HuH-7 (cell line): ENCODE data around the gene TAS2R31.
"Not testable (repeated sequence)": the region's sequence is repeated elsewhere in the genome, so short reads cannot be mapped to it uniquely, and the experiment has no call there.

ENCODE experiments used
- DNase-seq: peaks from one replicate; pipeline ENCODE4 v3.0.0; 2011; ENCODE audit warnings: low spot score

The TAS2R31 gene, protein sequence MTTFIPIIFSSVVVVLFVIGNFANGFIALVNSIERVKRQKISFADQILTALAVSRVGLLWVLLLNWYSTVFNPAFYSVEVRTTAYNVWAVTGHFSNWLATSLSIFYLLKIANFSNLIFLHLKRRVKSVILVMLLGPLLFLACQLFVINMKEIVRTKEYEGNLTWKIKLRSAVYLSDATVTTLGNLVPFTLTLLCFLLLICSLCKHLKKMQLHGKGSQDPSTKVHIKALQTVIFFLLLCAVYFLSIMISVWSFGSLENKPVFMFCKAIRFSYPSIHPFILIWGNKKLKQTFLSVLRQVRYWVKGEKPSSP

DNA sequence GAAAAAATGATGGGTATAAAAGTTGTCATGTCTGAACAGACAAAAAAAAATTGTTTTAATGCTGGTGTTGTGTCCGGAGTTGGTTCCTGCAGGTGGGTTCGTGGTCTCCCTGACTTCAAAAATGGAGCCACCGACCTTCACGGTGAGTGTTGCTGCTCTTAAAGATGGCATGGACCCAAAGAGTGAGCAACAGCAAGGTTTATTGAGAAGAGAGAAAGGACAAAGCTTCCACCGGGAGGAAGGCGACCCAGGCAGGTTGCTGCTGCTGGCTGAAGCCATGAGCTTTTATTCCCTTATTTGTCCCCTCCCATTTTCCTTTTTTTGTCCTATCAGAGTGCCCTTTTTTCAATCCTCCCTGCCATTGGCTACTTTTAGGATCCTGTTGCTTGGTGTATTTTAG, at the start of gene TAS2R31:
TAS2R31 (minus strand) TSS at position 101 of the 400 bp plus-strand sequence; CDS start at position 29, 72 bp downstream.
- DNase-seq = no peak

DNA sequence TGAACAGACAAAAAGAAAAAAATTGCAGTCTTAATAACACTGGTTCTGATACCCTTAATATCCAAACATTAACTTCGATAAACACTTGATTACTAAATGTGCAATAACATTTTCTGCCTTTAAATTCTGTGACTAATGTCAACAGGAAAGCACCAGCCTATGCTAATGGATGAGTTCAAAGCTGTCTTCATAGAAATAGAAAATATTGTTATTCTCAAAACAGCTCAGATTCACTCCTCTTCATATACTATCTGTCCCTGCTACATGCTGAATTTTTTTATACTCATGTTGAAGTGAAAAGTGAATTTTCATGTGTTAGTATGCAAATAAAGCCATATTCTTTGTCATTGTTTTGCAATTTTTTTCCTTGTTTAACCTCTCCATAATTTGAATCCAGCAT, 47.0 kb upstream of the TAS2R31 start:
- DNase-seq = no peak

DNA sequence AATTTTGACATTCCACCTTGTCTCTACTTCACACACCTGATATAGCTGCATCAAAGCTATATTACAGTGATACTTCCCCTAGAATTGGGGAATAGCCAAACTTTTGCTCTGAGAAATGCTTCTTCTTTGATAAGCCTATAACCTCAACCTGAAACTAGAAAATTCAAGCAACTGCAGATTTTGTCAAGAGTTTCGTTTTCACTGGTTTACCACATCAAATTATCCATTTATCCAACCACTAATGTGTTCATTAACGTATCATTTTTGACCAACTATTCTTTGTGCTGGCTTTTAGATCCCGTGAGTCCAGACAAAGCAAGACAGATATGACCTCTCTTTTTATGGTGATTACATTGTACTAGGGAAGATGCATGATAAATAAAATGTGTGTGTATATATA, 44.4 kb upstream of the TAS2R31 start:
- no peak for DNase-seq

DNA sequence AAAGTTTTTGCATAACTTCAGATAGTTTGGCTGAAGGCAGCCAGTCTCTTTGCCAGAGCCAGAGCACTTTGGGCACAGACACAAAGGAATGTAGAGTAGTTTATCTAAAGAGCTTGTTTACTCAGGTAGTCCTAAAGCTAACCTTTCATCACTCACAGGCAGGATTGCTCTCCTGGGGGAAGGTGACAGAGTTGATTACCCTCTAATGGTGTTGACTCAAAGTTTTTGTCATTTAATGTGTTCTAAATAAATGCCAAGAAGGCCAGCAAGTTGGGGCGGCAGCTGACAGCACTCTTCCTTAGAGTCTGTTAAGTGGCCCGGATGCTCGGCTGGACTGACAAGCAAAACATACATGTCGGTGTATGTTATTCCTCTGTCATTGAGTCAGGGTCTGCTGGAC, 40.2 kb upstream of the TAS2R31 start:
- no peak for DNase-seq

DNA sequence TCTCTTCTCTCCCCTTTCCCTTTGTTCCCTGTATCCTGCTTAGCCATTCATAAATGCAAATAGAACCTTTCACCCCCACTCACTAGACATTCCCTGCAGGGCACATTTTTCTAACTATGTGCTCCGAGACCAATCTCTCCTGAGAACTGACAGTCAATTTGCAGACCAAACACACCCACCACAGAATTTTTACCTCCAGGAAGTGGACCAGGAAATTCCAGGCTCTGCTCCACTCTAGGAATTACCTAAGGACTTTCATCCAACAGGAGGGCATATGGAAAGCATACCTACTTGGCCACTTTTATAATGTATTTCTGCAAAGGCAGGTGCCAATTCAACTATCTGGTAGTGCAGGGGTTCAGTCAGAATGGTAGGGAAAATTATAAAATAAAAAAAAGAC, 39.8 kb upstream of the TAS2R31 start:
- no peak for DNase-seq

DNA sequence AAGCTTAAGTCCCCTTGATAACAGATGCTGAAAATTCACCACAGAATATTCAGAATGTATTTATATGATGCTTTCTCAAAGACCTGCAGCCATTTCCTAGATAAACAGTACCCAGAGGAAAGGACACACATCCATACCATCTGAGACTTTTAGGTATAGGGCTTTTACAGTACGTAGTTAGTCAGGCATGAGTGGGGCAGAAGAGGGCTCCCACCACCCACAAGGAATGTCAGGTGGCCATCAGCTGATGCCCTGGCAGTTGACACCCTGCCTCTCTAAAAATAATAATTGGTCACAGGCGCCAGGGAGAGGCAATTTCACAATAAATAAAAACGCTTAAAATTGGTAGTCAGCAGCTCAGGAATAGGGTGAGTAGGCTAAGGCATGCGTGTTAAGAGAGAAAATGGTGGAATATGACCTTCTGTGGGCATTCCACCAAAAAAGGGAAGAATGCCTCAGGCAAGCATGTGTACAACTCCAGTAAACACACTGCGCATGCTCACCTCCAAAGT, 38.7 kb upstream of the TAS2R31 start:
- DNase-seq = no peak

DNA sequence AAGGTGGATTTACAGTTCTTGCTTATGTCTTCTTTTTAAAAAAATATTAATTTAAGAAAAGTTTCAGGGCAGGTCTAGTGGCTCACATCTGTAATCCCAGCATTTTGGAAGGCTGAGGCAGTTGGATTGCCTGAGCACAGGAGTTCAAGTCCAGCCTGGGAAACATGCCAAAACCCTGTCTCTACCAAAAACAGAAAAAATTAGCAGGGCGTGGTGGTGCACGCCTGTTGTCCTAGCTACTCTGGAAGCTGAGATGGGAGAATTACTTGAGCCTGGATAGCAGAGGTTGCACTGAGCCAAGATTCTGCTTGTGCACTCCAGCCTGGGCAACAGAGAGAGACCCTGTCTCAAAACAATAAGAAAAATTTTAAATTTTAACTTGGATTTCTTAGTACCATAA, 36.3 kb upstream of the TAS2R31 start:
- no peak for DNase-seq

DNA sequence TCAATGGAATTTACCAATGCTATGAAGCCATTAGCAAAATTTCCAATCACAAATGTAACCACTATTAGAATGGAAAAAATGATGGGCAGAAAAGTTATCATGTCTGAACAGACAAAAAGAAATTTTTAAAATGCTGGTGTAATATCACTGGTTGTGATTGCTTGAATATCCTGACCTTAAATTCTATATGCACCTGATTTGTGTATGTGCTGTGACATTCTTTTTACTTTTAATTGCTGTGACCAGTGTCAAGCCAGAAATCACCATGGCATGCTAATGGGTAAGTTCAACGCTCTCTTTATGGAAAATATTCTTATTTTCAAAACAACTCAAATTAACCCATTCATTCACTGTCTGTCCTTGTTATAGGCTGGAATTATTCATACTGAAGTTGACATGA, 31.0 kb upstream of the TAS2R31 start, which contains the start of gene TAS2R46:
TAS2R46 (minus strand) TSS at position 101 of the 400 bp plus-strand sequence; CDS start at position 101, 0 bp downstream.
- not testable (repeated sequence) for DNase-seq

DNA sequence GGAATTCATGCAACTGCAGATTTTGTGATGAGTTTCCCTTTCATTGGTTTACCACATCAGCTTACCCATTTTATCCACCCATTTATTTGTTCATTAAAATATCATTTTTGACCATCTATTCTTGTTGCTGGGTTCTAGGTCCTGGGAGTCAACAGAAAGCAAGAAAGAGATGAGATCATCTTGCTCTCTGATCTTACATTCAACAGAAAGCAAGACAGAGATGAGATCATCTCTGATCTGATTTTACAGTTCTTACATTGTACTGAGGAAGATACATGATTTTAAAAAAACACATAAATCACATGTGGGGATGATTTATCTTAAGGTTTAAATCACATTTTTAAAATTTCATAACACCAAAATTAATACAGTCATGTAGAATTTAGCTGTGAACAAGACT, 28.6 kb upstream of the TAS2R31 start:
- DNase-seq = no peak

DNA sequence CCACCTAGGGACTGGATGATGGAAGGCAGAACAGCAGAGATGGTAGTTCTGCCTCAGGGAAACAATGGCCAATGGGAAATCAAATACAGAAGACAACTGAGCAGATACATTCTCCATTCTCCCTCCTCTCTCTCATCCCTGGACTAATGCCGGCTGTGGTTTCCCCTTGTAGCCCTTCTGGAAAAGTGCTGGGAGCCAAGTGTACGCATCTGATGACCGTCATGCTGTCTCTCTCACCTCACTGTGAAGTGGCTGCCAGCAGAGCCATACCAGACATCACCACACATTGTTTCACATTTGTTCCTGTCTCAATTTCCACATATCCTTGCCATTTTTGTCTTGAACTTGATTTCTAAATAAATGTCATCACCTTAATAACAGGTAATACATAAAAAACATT, 27.8 kb upstream of the TAS2R31 start:
- no peak for DNase-seq

DNA sequence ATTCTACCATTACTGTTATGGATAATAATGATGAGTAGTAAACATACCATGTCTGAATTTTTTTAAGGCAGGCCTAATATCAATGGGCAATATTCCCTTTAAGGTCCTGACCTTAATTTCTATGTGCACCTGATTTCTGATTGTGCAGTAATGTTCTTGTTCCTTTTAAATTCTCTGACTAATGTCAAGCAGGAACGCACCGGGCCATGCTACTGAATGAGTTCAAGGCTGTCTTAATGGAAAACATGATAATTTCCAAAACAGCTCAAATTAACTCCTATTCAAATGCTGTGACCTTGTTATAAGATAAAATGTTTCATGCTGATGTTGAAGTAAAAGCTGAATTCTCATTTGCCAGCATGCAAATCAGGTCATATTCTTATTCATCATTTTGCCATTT, 24.1 kb upstream of the TAS2R31 start:
- no peak for DNase-seq

DNA sequence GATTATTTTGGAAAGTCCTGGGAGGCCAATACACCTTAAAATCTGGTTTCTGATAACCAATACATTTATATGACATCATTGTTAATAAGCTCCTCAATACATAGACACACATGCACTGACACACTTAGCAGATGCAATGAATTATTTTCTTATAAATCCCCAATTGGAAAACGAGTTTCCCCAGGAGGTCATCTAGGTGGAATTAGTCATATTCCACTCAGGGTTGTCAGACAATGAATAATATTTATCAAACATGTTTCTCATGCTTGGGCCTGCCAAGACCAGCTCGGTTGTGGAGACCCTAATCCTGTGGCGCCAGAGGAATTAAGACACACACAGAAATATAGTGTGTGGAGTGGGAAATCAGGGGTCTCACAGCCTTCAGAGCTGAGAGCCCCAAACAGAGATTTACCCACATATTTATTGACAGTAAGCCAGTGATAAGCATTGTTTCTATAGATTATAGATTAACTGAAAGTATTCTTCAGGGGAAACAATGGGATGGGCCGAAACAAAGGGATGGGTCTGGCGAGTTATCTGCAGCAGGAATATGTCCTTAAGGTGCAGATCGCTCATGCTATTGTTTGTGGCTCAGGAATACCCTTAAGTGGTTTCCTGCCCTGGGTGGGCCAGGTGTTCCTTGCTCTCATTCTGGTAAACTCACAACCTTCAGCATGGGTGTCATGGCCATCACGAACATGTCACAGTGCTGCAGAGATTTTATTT, 18.8 kb upstream of the TAS2R31 start:
- not testable (repeated sequence) for DNase-seq

DNA sequence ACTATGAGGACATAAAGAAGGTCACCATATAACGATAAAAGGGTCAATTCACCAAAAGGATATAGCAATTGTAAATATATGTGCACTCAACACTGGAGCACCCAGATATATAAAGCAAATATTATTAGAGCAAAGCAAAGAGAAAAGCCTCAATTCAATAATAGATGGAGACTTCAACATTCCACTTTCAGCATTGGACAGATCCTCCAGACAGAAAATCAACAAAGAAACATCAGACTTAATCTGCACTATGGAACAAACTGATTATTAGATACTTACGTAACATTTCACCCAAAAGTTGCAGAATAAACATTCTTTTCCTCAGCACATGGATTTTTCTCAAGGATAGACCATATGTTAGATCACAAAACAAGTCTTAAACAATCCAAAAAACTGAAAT, 10.2 kb upstream of the TAS2R31 start:
- not testable (repeated sequence) for DNase-seq

DNA sequence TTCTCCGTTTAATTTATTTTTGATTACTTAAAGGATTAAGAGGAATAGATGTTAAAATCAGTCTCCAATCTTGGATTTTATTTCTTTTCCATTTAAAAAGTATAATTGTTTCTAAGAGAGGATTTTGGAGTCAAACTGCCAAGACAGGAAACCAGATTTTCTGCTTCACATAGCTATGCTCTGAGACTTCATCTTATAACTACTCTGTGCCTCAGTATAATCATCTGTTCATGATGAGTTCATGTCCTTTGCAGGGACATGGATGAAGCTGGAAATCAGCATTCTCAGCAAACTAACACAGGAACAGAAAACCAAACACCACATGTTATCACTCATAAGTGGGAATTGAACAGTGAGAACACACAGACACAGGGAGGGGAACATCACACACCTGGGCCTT, 9.0 kb upstream of the TAS2R31 start:
- DNase-seq = no peak

DNA sequence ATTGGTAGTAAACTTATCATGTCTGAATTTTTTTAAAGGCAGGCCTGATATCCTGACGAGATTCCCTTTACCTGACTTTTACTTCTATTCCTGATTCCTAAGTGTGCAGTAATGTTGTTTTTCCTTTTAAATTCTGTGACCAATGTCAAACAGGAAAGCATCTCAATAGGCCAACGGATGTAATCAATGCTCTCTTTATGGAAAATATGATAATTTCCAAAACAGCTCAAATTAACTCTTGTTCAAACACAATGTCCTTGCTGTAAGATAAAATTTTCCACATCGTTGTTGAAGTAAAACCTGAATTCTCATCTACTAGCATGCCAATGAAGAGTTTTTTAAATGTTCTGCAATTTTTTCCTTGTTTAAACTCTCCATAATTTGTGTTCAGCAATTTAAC, 8.0 kb upstream of the TAS2R31 start:
- DNase-seq = no peak

DNA sequence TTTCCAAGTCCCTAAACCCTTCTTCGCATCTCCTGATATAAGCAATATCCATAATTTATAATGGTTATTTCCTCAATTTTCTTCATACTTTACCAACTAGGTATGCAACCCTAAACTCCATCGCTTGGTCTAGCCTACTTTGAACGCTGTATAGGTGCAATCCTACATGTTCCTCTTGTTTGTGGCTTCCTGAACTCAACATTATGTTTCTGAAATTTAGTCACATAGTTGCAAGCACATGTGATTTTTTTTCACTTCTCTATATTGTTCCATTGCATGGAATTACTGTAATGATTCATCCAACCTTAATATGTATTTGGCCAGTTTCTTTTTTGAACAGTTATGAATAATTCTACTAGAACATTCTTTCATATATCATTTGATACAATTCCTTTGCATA, 2.8 kb upstream of the TAS2R31 start:
- DNase-seq = not testable (repeated sequence)

DNA sequence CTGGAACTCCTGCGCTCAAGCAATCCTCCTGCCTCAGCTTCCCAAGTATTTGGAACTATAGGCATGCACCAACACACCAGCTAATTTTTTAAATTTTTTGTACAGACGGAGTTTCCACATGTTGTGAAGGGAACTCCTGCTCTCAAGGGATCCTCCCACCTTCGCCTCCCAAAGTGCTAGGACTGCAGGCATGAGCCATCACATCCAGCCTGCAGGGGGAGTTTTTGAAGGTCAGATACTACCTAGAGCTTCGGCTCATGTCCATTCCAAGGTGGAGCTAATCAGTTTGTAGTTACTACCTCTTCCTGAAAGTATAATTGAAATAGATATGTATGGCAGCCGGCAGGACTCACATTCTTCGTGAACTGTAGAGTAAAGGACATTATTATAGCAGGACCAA, 5.1 kb downstream of the TAS2R31 start:
- no peak for DNase-seq

DNA sequence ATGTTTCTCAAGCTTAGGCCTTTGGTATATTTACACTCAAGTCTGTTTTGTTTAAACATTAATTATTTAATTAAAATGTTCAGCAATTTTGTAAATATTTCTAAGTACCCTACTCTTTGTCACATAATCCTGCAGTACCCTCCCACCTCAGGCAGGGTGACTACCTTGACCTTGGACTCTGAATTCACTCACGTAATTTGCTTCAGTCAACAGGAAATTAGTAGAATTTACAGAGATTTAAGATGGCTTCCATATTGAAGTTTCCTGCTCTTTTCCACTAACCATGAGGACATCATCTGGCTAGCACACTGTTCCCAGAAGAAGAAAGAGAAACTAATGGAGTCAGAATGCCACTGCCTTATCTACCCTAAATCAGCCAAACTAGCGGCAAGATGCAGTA, 7.8 kb downstream of the TAS2R31 start:
- no peak for DNase-seq

DNA sequence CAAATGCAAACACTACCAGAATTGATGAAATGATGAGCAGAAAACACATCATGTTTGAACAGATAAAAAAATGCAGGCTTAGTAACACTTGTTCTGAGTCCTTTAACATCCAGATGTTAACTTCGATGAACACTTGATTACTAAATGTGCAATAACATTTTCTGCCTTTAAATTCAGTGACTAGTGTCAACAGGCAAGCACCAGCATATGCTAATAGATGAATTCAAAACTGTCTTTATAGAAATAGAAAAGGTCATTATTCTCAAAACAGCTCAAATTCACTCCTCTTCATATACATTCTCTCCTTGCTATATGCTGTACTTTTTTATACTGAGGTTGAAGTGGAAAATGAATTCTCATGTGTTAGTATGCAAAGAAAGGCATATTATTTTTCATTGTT, 8.7 kb downstream of the TAS2R31 start, which contains the start of gene TAS2R19:
TAS2R19 (minus strand) TSS at position 101 of the 400 bp plus-strand sequence; CDS start at position 52, 49 bp downstream.
- DNase-seq = no peak

DNA sequence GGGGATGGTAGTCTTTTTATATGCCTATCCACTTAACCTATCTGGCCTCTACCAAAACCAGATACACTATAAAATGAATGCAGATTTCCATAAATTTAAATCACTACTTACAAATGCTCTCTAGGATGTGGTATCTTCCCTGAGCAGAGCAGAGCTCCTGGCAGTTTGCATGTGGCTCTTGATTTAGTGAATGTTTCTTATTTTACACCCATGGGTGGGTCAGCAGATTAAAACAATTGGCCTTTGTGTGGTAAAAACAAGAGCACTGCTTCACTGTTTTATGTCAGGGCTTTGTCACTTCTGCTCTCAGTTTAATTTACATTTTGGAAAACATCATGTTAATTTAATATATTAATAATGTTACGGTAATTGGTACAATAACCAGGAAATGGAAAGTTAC, 14.3 kb downstream of the TAS2R31 start:
- DNase-seq = no peak

DNA sequence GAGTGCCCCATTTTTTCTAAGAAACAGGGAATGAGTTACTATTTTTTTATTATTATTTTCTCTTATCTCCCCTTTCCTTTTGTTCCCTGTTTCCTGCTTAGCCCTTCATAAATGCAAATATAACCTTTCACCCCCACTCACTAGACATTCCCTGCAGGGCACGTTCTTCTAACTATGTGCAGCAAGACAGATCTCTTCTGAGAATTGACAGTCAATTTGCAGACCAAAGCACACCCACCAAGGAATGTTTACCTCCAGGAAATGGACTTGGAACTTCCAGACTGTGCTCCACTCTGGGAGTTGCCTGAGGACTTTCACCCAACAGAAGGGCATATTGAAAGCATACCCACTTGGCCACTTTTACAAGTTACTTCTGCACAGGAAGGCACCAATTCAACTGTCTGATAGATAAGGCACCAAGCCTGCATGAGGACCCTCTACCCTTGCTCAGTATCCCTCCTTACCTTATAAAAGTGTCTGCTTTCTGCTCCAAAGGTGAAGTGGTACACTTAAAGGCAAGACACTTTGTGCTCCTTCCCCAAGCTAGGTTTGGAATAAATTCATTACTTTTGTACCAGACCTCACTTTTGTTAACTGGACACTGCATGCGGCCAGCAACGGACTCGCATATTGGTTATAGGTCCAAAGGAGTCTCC, 15.3 kb downstream of the TAS2R31 start:
- DNase-seq = peak; percentile 14

DNA sequence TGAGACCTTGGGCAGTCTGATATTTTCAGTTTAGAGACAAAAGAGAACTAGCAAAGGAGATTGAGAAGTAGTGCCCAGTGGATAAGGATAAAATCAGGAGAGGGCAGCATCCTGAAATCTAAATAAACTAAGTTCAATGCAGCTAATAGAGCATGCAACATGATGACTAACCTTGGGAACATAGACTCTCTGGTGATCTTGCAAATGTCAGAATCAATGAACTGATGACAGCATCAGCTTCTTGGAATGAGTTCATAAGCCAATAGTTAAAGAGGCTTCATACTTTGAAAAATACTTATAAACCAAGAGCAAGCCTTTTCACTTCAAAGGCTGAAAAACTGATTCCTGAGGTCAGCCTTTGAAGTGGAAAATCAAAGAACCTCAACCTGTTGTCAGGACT, 17.0 kb downstream of the TAS2R31 start:
- no peak for DNase-seq

DNA sequence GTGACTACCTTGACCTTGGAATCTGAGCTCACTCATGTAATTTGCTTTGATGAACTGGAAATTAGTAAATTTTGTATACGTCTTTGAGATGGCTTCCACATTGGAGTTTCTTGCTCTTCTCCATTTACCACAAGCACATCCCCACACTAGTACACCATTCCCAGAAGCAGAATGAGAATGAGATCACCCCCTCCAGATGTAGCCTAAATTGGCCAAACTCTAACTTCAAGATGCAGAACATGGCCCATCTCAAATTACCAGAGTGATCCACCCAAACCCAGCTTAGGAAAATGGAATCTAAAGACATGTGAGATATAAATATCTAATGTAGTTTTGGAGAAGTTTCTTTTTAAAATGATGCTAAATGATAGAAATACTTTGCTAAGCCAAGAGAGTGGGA, 23.6 kb downstream of the TAS2R31 start:
- no peak for DNase-seq
